Fibroblast of pulmonary artery (primary cell): ENCODE data around the gene AK2.

Source experiments
- DNase-seq: peaks from one replicate; pipeline ENCODE4 v3.0.0-alpha.2; 2010; ENCODE audit warnings: low read depth
- H3K4me3 ChIP-seq: replicated peaks from 2 replicates; pipeline ENCODE4 v1.5.1; 2011; ENCODE audit warnings: low read depth, mild to moderate bottlenecking, control low read depth, low read length, moderate library complexity
- TF ChIP-seq, protein P1 (sequence below): IDR thresholded peaks from 2 replicates; pipeline ENCODE4 v1.5.1; 2011; ENCODE audit warnings: mild to moderate bottlenecking, control low read depth, low read length, inconsistent platforms; ENCODE audit errors: missing control alignments

The AK2 gene

DNA sequence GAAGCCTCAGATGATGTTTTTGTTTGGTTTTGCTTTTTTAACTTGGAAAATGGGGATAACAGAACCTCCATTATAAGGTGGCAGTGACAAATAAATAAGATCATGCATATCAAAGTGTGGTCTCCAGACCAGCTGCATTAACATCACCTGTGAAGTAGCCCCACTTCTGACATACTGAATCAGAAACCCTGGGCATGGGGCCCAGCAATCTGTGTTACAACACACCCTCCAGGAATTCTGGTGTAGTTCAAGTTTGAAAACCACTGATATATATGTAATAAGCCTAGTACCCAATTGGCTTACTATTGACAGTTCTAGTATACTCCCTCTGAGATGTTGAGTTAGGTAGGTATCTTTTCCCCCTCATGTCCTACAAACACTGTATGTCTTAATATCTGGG lies 48.0 kb downstream of the AK2 start:
- TF ChIP-seq, protein P1, sequence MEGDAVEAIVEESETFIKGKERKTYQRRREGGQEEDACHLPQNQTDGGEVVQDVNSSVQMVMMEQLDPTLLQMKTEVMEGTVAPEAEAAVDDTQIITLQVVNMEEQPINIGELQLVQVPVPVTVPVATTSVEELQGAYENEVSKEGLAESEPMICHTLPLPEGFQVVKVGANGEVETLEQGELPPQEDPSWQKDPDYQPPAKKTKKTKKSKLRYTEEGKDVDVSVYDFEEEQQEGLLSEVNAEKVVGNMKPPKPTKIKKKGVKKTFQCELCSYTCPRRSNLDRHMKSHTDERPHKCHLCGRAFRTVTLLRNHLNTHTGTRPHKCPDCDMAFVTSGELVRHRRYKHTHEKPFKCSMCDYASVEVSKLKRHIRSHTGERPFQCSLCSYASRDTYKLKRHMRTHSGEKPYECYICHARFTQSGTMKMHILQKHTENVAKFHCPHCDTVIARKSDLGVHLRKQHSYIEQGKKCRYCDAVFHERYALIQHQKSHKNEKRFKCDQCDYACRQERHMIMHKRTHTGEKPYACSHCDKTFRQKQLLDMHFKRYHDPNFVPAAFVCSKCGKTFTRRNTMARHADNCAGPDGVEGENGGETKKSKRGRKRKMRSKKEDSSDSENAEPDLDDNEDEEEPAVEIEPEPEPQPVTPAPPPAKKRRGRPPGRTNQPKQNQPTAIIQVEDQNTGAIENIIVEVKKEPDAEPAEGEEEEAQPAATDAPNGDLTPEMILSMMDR = no peak
- no peak overlapping the region for H3K4me3 ChIP-seq
- DNase-seq = peak; percentile 83

DNA sequence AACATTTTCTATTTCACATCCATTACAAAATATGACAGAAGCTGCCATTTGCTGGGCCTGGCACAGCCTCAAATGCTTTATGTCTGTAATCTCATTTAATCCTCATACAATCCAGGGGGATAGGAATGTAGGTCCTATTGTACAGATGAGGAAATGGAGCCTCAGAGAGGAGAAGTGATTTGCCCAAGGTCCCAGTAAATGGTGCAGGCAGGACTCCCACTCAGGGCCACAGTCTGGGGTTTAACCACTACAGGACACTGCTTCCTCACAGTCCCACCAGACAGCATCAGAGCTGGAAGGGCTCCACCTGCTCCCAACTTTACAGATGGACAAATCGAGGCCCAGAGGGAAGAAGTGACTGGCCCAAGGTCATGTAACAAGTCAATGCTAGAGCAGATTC lies 51.5 kb downstream of the AK2 start:
- no peak for DNase-seq
- no peak overlapping the region for H3K4me3 ChIP-seq
- TF ChIP-seq, protein P1 = no peak

- TF ChIP-seq, protein P1 = no peak
- H3K4me3 ChIP-seq = no peak overlapping the region
- peak; percentile 50 for DNase-seq
These were observed 52.1 kb downstream of the AK2 start for GRCh38 chr1:32984455-32985171.

GRCh38 chr1:32984090-32984454 lies 52.6 kb downstream of the AK2 start:
- H3K4me3 ChIP-seq = no peak overlapping the region
- DNase-seq = peak; percentile 33
- TF ChIP-seq, protein P1 = no peak

GRCh38 chr1:32983020-32983419 lies 53.7 kb downstream of the AK2 start:
- H3K4me3 ChIP-seq = no peak overlapping the region
- TF ChIP-seq, protein P1 = no peak
- no peak for DNase-seq

GRCh38 chr1:32981003-32981901 lies 55.4 kb downstream of the AK2 start:
- no peak overlapping the region for H3K4me3 ChIP-seq
- DNase-seq = peak; percentile 93
- TF ChIP-seq, protein P1 = no peak
